MG63 (cell line): ENCODE data around the gene MYH11. TPM values are rescaled to one million over a fixed set of nuclear protein-coding genes. Genes with fewer than 3 reads are reported as not detected.

Source experiments
- DNase-seq: peaks from one replicate; pipeline ENCODE4 v3.0.0-alpha.2; 2020
- H3K27me3 ChIP-seq: fragments of 250-450 bp; sonication (Bioruptor Pico); 2 replicates; pipeline ENCODE4 v1.5.1; 2020; ENCODE audit warnings: mild to moderate bottlenecking, moderate library complexity
- H3K36me3 ChIP-seq: fragments of 250-450 bp; sonication (Bioruptor Pico); 2 replicates; pipeline ENCODE4 v1.5.1; 2020; ENCODE audit warnings: mild to moderate bottlenecking, moderate library complexity
- H3K4me3 ChIP-seq: fragments of 250-450 bp; sonication (Bioruptor Pico); 2 replicates; pipeline ENCODE4 v1.5.1; 2020; ENCODE audit warnings: mild to moderate bottlenecking, moderate library complexity
- H3K9me3 ChIP-seq: fragments of 250-450 bp; sonication (Bioruptor Pico); 2 replicates; pipeline ENCODE4 v1.5.1; 2020; ENCODE audit warnings: mild to moderate bottlenecking, moderate library complexity
- total RNA-seq: library from RNA; depleted of rRNA; stranded (reverse); fragments of >200 nt; shearing (Covaris generic); gene quantifications from 2 replicates; pipeline ENCODE4 v1.2.3, GENCODE V29; 2014; ENCODE audit warnings: low replicate concordance

The MYH11 gene
- total RNA-seq, 1 experiment from 2014 or later: 0.03 TPM

DNA sequence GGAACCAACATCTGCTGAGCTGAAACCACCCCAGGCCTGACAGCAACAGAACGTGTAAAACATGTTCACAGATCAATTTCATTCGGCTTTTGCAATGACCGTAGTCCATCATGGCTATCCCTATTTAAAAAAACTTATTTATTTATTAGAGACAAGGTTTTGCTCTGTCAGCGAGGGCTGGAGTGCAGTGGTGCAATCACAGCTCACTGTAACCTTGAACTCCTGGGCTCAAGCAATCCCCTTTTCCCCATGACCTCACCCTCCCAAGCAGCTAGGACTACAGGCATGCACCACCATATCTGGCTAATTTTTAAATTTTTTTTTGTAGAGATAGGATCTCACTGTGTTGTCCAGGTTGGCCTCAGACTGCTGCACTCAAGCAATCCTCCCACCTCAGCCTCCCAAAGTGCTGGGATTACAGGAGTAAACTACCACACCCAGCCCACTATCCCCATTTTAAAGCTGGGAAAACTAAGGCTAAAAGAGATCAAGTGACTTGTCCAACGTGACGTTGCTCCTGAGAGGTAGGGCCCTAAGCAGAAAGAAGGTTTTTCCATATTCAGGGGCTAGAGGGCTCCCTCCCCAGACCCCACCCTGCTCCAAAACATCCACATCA, 77.7 kb downstream of the MYH11 start:
- Histone ChIP-seq H3K27me3 (no peaks in the 10 kb centered on the region), H3K4me3 (no peak overlapping the region)
- no peak for DNase-seq

DNA sequence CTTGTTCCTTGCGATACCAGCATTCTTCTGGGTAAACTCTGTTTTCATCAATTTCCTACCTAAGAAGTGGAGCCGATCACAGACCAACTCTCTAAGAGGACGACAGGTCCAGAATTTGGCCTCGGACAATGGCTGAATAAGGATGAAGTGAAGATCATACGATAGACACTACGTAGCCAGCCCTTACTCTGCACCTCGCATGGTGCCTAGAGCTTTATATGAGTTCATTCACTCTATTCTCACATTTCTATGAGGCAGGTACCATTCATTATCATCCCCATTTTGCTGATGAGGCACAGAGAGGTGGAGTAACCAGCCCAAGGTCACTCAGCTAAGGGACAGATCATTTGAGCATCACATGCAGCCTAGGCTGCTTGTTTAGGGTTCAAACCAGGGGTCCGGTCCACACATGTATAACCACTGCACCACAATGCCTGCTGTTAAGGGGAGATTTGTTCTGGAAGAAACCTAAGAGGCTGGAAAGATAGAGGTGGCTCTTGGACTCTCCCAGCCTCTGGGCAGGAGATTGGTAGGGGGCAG, 78.6 kb downstream of the MYH11 start:
- DNase-seq: no peak
- Histone ChIP-seq H3K27me3 (no peaks in the 10 kb centered on the region), H3K4me3 (no peak overlapping the region), H3K36me3 (no peaks in the 10 kb centered on the region), H3K9me3 (no peaks in the 10 kb centered on the region)

More for the DNA sequence above, 77.7 kb downstream of the MYH11 start:
- Histone ChIP-seq H3K36me3 (no peaks in the 10 kb centered on the region), H3K9me3 (no peaks in the 10 kb centered on the region)

DNA sequence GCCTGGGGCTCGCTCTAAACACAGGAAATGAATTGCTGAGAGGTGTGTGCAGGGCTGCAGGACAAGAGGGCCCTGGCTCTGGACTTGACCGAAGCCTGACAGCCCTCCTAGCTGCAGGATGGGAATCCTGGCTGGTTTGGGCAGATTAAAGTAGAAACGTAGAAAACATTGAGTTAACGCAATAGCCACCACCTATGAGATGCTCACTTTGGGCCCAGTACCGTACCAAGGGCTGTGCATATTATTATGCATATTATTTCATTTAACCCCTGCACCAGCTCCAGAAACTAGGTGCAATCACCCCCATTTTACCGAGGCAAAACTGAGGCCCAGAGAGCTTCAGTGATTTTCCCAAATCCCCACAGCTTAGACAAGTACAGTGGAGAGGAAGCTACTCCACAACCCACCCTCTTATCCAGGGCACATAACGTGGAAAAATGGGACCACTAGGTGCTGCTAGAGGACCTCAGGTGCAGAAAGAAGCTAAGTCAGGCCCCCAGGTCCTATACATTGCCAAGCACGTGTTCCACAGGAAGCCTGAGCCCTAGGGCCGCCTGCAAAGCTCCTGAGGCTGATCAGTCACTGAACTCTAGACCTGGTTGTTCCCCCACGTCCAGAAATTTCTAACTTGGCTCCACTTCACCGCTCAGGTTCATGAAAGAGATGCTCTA, 79.2 kb downstream of the MYH11 start:
- Histone ChIP-seq H3K27me3 (no peaks in the 10 kb centered on the region), H3K36me3 (no peaks in the 10 kb centered on the region), H3K9me3 (no peaks in the 10 kb centered on the region), H3K4me3 (no peak overlapping the region)
- DNase-seq: peak; percentile 50

DNA sequence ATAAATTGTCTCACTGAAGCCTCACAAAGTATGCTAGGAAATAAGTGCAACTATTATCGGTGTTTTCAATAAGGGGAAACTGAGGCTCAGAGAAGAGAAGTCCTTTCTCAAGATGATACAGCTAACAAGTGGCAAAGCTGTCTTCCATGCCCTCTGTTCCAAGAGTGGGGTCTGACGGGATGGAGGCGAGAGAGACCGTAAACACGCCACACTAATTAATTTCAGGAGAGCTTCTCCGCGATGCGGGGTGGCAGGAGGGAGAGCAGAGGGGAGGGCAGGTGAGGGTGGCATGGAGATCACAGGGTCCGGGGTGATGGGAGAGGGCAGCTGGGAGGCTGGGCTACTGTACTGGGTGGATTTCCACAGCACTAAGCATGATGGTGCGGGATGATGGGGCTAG, 80.3 kb downstream of the MYH11 start:
- no peaks in the 10 kb centered on the region for H3K9me3 ChIP-seq
- no peaks in the 10 kb centered on the region for H3K27me3 ChIP-seq
- no peak for DNase-seq

DNA sequence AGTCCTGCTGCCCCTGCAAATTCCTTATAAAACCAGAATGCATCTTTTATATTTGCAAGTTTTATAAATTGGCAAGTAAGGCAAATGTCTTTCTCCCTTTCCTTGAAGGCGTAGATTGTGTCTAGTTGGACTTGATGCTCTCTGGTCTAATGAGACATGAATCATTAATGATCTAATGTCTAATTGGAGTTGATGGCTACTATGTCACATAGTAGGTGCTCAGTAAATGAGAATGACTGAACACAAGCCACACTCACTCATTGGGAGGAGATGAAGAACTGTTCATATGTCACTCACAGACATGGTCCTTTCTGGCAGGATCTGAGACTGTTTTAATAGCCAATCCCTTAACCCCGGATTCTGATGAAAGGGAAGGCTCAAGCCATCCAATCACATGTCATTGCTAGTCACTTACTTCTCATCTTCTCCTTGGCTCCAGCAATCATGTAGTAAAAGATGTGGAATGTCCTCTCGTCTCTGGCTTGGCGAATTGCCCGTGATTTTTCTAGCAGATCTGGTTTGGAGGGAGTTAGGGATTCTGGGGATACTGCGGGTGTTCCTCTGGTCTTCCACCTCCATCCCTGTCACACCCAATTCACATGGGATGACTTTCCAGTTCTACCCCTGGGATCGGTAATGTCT, 81.0 kb downstream of the MYH11 start:
- H3K36me3 ChIP-seq: no peaks in the 10 kb centered on the region
- peak; percentile 56 for DNase-seq
- H3K9me3 ChIP-seq: no peaks in the 10 kb centered on the region
- no peaks in the 10 kb centered on the region for H3K27me3 ChIP-seq
- H3K4me3 ChIP-seq: no peak overlapping the region

More for the DNA sequence above, 80.3 kb downstream of the MYH11 start:
- H3K4me3 ChIP-seq: no peak overlapping the region
- H3K36me3 ChIP-seq: no peaks in the 10 kb centered on the region

DNA sequence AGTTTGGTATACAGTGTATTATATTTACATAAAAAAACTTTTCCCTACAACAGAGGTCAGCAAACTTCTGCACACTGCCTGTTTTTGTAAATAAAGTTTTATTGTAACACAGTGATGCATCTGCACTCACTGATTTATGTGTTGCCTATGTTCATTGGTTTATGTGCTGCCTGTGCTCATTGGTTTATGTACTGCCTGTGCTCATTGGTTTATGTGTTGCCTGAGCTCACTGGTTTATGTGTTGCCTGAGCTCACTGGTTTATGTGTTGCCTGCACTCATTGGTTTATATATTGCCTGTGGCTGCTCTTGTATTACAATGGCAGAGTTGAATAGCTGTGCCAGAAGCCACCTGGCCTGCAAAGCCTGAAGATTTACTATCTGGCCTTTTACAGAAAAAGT, 81.6 kb downstream of the MYH11 start:
- Histone ChIP-seq H3K4me3 (no peak overlapping the region), H3K36me3 (no peaks in the 10 kb centered on the region), H3K9me3 (no peaks in the 10 kb centered on the region), H3K27me3 (no peaks in the 10 kb centered on the region)
- DNase-seq: peak; percentile 23

DNA sequence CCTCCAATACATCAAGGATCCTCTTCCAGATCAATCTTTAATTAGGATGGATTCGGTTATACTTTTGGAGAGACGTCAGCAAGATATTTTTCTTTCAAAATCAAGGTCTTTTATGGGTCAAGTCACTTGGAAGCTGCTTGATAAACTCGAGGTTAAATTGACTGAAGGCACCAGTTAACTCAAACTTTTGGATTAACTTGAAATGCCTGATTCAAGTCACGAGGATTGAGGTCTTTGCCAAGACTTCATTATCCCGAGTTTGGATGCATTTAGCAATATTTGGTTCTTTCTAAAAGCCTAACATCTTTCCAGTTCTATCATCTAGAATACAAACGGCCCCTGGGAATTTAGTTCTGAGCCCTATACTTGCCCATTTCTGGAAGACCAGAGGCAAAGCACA, 82.9 kb downstream of the MYH11 start:
- DNase-seq: no peak
- Histone ChIP-seq H3K9me3 (no peaks in the 10 kb centered on the region), H3K27me3 (no peaks in the 10 kb centered on the region), H3K36me3 (no peaks in the 10 kb centered on the region), H3K4me3 (no peak overlapping the region)

DNA sequence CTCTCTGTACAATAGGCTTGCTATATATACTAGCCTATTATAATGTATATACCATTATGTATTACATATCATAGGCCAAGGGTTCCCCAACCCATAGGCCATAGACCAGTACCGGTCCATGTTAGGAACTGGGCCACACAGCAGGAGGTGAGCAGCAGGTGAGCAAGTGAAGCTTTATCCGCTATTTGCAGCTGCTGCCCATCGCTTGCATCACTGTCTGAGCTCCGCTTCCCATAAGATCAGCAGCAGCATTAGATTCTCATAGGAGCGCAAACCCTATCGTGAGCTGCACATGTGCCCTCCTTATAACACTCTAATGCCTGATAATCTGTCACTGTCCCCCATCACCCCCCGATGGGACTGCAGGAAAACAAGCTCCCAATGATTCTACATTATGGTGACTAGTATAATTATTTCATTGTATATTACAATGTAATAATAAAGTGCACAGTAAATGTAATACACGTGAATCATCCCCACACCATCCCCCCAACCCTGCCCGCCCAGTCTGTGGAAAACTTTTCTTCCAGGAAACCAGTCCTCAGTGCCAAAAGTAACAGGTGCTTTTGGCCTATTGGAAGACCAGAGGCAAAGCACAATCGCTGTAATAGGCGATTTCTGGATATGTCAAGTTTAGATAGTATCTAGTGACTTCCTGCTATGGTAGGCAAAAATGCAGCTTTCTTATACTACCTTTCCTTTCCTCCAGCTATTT, 84.1 kb downstream of the MYH11 start:
- Histone ChIP-seq H3K27me3 (no peaks in the 10 kb centered on the region), H3K9me3 (no peaks in the 10 kb centered on the region), H3K36me3 (no peaks in the 10 kb centered on the region), H3K4me3 (no peak overlapping the region)
- DNase-seq: peak; percentile 16

DNA sequence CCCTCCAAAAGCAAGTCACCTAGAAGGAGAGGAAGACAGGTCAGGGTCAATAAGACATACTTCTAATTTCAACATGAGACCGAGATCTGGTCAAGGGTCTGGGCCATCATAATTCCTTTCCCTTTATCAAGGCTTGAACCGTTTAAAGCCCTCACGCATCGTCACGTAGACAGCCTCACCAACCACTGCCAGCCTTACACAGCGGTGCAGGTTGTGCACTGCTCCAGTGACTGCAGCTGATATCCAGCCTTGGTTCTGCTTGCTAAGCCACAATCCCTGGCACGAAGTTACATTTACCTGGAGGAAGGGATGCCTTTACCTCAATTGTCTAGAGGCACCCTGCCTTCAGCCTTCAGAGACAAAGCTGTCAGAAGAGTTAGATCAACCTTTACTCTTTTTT, 85.1 kb downstream of the MYH11 start:
- no peaks in the 10 kb centered on the region for H3K9me3 ChIP-seq
- no peak for DNase-seq
- no peaks in the 10 kb centered on the region for H3K36me3 ChIP-seq
- no peak overlapping the region for H3K4me3 ChIP-seq
- H3K27me3 ChIP-seq: no peaks in the 10 kb centered on the region

DNA sequence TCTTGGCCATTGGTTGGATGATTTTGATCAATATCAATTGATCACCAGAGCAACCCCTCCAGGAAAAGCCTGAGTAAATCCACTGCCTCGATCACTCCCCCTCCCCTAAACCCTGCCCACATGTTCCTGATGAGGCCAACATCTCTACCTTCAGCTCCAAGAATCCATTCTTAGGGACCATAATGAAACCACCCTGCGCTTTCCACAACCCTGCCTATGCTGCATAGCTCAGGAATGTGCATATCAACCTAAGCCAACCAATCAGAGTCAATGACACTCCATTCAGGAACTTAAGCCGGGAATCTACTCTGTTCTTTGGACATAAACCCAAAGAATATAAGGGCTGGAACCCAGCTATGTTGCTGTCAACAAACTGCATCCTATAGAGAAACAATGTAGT, 86.3 kb downstream of the MYH11 start:
- DNase-seq: peak; percentile 41
- Histone ChIP-seq H3K4me3 (no peak overlapping the region), H3K9me3 (no peaks in the 10 kb centered on the region), H3K27me3 (no peaks in the 10 kb centered on the region), H3K36me3 (no peaks in the 10 kb centered on the region)

DNA sequence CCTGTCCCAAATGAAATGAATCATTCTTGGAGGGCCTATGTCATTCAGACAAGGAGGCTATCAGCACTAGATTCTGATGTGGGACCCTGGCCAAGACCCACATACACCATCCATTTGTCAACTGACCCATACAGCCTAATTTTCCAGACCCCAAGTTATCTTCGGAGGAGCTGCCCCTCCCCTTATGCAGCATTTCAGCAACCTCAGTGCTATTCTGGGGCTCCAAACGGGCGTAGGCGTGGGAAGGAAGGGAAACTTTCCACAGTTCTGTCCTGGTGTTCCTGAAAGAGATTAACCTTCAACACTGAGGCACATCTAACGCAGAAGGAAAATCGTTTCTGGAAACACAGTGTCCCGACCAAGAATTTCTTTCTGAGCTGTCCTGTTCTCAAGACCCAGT, 86.7 kb downstream of the MYH11 start:
- Histone ChIP-seq H3K4me3 (no peak overlapping the region), H3K27me3 (no peaks in the 10 kb centered on the region), H3K9me3 (no peaks in the 10 kb centered on the region), H3K36me3 (no peaks in the 10 kb centered on the region)
- DNase-seq: no peak

DNA sequence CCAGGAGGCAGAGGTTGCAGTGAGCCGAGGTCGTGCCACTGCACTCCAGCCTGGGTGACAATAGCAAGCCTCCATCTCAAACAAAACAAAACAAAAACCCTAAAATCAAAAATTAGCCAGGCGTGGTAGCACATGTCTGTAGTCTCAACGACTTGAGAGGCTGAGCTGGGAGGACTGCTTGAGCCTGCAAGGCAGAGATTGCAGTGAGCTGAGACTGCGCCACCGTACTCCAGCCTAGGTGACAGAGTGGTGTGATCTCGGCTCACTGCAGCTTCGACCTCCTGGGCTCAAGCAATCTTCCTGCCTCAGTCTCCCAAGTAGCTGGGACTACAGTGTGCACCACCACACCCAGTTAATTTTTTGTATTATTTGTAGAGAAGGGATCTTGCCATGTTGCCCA, 87.6 kb downstream of the MYH11 start:
- Histone ChIP-seq H3K4me3 (no peak overlapping the region), H3K36me3 (no peaks in the 10 kb centered on the region), H3K9me3 (no peaks in the 10 kb centered on the region), H3K27me3 (no peaks in the 10 kb centered on the region)
- no peak for DNase-seq

DNA sequence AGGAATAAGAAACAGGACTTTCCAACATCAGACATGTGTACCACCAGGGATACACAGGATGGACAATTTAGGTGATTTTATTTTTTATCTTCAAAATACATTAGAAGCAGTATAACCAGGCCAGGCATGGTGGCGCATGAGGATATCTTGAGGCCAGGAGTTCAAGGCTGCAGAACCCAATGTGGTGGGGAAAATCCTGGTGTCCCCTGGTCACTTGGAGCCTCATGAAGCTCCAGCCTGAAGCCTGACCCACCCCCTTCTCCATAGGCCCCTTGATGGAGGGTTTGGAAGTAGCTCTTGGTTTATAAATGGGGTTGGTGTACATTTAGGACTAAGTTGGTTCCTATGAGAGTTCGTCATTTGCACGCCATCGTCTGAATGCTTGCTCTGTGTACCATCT, 88.6 kb downstream of the MYH11 start:
- Histone ChIP-seq H3K4me3 (no peak overlapping the region), H3K9me3 (no peaks in the 10 kb centered on the region), H3K27me3 (no peaks in the 10 kb centered on the region), H3K36me3 (no peaks in the 10 kb centered on the region)
- no peak for DNase-seq

DNA sequence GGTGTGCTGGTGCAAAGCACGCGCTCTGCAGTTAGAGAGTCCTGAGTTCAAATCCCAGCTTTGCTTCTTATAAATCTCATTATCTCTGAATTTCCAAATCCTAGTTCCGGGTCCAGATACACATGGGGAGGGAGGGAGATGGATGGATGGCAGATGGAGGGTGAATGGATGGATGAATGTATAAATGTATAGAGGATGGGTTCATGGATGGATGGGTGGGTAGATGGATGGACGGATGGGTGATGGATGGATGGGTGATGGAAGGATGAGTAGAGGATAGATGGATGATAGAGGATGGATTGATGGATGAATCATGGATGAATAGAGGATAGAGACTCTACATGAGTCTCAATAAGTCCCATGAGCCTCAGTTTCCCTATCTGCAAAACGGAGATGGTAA, 89.9 kb downstream of the MYH11 start:
- Histone ChIP-seq H3K9me3 (no peaks in the 10 kb centered on the region), H3K36me3 (no peaks in the 10 kb centered on the region), H3K4me3 (no peak overlapping the region), H3K27me3 (no peaks in the 10 kb centered on the region)
- no peak for DNase-seq

DNA sequence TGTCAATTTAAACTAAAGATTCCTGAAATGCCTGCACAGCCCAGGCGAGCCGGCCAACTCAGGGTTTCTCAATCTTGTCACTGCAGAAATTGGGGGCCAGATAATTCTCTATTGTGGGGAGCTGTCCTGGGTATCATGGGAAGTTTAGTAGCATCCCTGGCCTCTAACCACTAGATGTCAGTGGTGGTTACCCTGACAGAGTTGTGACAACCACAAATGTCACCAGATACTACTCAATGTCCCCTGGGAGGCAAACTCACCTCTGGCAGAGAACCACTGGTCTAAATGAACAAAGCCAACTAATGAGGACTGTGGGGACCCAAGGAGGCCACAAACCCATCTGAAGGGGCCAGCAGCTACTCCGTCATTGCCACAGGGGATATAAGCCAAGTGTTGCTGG, 90.9 kb downstream of the MYH11 start:
- H3K9me3 ChIP-seq: no peaks in the 10 kb centered on the region
- H3K36me3 ChIP-seq: no peaks in the 10 kb centered on the region
- DNase-seq: no peak
- no peaks in the 10 kb centered on the region for H3K27me3 ChIP-seq
- H3K4me3 ChIP-seq: no peak overlapping the region

DNA sequence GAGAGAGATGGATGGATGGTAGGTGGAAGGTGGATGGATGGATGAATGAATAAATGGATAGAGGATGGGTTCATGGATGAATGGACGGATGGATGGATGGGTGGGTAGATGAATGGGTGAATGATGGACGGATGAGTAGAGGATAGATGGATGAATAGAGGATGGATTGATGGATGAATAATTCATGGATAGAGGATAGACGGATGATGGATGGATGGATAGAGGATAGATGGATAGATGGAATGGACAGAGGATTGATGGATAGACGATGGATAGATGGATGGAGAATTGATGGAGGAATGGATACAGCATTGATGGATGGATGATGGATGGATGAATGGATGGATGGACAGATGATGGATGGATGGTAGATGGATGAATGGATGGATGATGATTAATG, 91.7 kb downstream of the MYH11 start:
- no peaks in the 10 kb centered on the region for H3K9me3 ChIP-seq
- H3K27me3 ChIP-seq: no peaks in the 10 kb centered on the region
- no peaks in the 10 kb centered on the region for H3K36me3 ChIP-seq
- no peak overlapping the region for H3K4me3 ChIP-seq
- DNase-seq: no peak

DNA sequence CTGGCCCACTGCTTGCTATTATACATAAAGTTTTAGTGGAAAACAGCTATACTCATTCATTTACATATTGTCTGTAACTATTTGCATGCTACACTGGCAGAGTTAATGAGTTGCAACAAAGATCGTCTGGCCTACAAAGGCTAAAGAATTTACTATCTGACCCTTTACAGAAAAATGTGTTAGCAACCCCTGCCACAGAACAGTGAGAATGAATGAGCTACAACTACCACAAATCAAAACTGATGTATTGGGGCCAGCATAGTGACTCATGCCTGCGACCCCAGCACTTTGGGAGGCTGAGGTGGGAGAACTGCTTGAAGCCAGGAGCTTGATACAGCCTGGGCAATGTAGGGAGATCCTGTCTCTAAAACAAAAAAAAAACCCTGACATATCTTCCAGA, 92.7 kb downstream of the MYH11 start:
- no peak overlapping the region for H3K4me3 ChIP-seq
- H3K36me3 ChIP-seq: no peaks in the 10 kb centered on the region
- no peak for DNase-seq
- H3K9me3 ChIP-seq: no peaks in the 10 kb centered on the region
- H3K27me3 ChIP-seq: no peaks in the 10 kb centered on the region
